Naive thymus-derived CD4-positive, alpha-beta T cell (primary cell): ENCODE data around the gene SLC9A1. TPM values are rescaled to one million over a fixed set of nuclear protein-coding genes. Genes with fewer than 3 reads are reported as not detected.

Experiments used
- ATAC-seq: fragments of 150-1000 bp; cut with Tn5 transposase; 2 replicates; pipeline ENCODE4 v1.10.0; 2021; ENCODE audit warnings: mild to moderate bottlenecking, moderate library complexity
- CTCF ChIA-PET: fragments of 350-600 bp; sonication (Branson Sonifier 250); formaldehyde crosslinking; loops from one replicate; lab custom pipeline; 2021; ENCODE audit warnings: antibody characterized with exemption; lab: Charles Lee
- POLR2A ChIA-PET: fragments of 350-600 bp; sonication (Branson Sonifier 250); formaldehyde crosslinking; loops from one replicate; lab custom pipeline; 2021; ENCODE audit warnings: antibody characterized with exemption, inconsistent platforms; lab: Charles Lee
- DNase-seq, 9 donors: peaks; one replicate each; pipeline versions ENCODE4 v3.0.0 to v3.0.0-alpha.2; 2020 to 2022; ENCODE audit warnings: mixed read lengths in 1 of 9
- H3K27ac ChIP-seq: one replicate; pipeline ENCODE4 v1.7.0; 2013; ENCODE audit warnings: mild to moderate bottlenecking, low read depth, low read length, moderate library complexity
- H3K27me3 ChIP-seq, 2 donors: one replicate each; pipeline ENCODE4 v1.7.0; 2013; ENCODE audit warnings: low read length in 2 of 2, mild to moderate bottlenecking in 2 of 2, moderate library complexity in 2 of 2; ENCODE audit not compliant: control insufficient read depth in 2 of 2, insufficient read depth in 2 of 2
- H3K36me3 ChIP-seq, 3 experiments: 1 replicate in 2 of 3; 2 replicates in 1 of 3; pipeline ENCODE4 v1.7.0; 2013; ENCODE audit warnings: low read length in 3 of 3, mild to moderate bottlenecking in 3 of 3, moderate library complexity in 1 of 3; ENCODE audit not compliant: insufficient read depth in 3 of 3, control insufficient read depth in 2 of 3
- H3K4me1 ChIP-seq, 2 donors: one replicate each; pipeline ENCODE4 v1.7.0; 2013; ENCODE audit warnings: low read length in 2 of 2, mild to moderate bottlenecking in 2 of 2, moderate library complexity in 1 of 2; ENCODE audit not compliant: control insufficient read depth in 2 of 2, insufficient read depth in 2 of 2
- H3K4me3 ChIP-seq: 2 replicates; pipeline ENCODE4 v1.7.0; 2013; ENCODE audit warnings: mild to moderate bottlenecking, low read length
- H3K9me3 ChIP-seq, 3 experiments: 1 replicate in 2 of 3; 2 replicates in 1 of 3; pipeline ENCODE4 v1.7.0; 2013; ENCODE audit warnings: low read length in 3 of 3; ENCODE audit not compliant: control insufficient read depth in 2 of 3
- H3K27ac Mint-ChIP-seq, 9 donors: one replicate each; pipeline ENCODE4 v1.8.0; 2020 to 2022; ENCODE audit warnings: mixed read lengths in 9 of 9, mild to moderate bottlenecking in 8 of 9, moderate library complexity in 5 of 9, inconsistent platforms in 2 of 9
- H3K27me3 Mint-ChIP-seq, 5 donors: one replicate each; pipeline ENCODE4 v1.8.0; 2021 to 2022; ENCODE audit warnings: mixed read lengths in 5 of 5, mild to moderate bottlenecking in 1 of 5
- H3K36me3 Mint-ChIP-seq, 5 donors: one replicate each; pipeline ENCODE4 v1.8.0; 2020 to 2022; ENCODE audit warnings: mixed read lengths in 5 of 5, mild to moderate bottlenecking in 3 of 5, inconsistent platforms in 1 of 5
- H3K4me1 Mint-ChIP-seq, 7 donors: one replicate each; pipeline ENCODE4 v1.8.0; 2020 to 2022; ENCODE audit warnings: mixed read lengths in 7 of 7, mild to moderate bottlenecking in 3 of 7, inconsistent platforms in 1 of 7
- H3K4me3 Mint-ChIP-seq, 10 donors: one replicate each; pipeline ENCODE4 v1.8.0; 2020 to 2022; ENCODE audit warnings: mild to moderate bottlenecking in 10 of 10, mixed read lengths in 10 of 10, moderate library complexity in 6 of 10, inconsistent platforms in 2 of 10
- H3K9me3 Mint-ChIP-seq, 11 donors: one replicate each; pipeline ENCODE4 v1.8.0; 2020 to 2022; ENCODE audit warnings: mixed read lengths in 11 of 11, mild to moderate bottlenecking in 4 of 11, inconsistent platforms in 1 of 11, moderate library complexity in 1 of 11
- intact Hi-C, 2 donors: fragments of 100-400 bp; cut with micrococcal nuclease; formaldehyde crosslinking; loops; one replicate each; pipeline ENCODE4 v1.15.1; 2023
- polyA plus RNA-seq, 2 donors: library from polyadenylated mRNA; unstranded; fragments of 300-500 nt; fragmentation: Illumina TruSeq; gene quantifications; one replicate each; pipeline ENCODE4 v1.2.3, GENCODE V29; 2021
- total RNA-seq, 6 experiments: library from RNA in 5 of 6; stranded (reverse) in 5 of 6; gene quantifications; 1 replicate in 5 of 6; 2 replicates in 1 of 6; pipeline ENCODE4 v1.2.3 and lab custom pipeline; 2021 to 2026

The SLC9A1 gene
- total and polyA plus RNA-seq, 7 experiments from 2014 or later = 7.1 to 25.7 (median 18.2) TPM

DNA sequence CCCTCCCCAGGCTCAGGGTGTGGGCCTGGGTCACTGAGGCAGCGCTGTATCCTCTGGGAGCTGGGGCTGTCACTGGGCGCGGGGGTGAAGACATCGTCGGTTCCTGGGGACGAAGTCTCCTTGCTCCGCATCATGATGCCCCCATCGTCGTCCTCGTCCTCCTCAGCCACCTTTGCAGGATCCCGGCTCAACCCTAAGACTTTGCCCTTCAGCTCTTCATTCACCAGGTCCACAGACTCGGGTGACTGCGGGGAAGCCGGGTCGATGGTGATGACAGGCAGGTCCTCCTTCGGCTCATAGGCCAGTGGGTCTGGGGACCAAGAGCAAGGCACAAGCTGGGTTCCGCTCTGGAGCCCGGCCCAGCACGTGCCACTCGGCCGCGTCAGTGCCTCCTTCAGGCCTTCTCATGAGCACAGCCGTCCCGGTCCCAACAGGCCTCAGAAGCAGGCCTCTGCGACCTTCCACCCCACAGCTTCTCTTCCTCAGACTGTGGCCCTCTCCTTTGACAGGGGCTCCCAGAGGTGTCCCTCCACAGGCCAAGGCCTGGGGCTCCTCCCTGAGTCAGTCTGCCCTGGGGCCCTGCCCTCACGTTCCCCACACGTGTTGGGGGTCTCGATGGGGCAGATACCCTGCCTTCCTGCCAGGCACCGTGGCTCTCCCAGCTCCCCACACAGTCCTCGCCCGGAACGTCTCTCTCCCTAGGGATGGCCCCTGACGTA is 54.4 kb downstream of the SLC9A1 start:
- peaks cover 0 to 5% (median 0%) of the 10 kb centered on the region in 5 donors for H3K36me3 Mint-ChIP-seq
- no peak overlapping the region for H3K27ac Mint-ChIP-seq
- no peaks in the 10 kb centered on the region for H3K9me3 ChIP-seq
- H3K36me3 ChIP-seq = peaks cover 0 to 41% (median 0%) of the 10 kb centered on the region in 3 experiments
- no peaks in the 10 kb centered on the region for H3K27me3 ChIP-seq
- no peak overlapping the region for H3K4me3 Mint-ChIP-seq
- intact Hi-C loops = loop anchor here (5.0 kb wide), 2 partner anchors 297 to 502 kb away; partner anchors contain the start of gene AHDC1 (in 1 of the 2)
- H3K27ac ChIP-seq = no peak overlapping the region
- CTCF ChIA-PET = interaction anchor here (0.7 to 15.2 kb wide), 7 partner anchors 12 to 297 kb away, joined by 3 to 163 read pairs (median 4); no protein-coding TSS in a partner anchor
- ATAC-seq = no peak
- no peak for DNase-seq
- POLR2A ChIA-PET = no interaction called here
- H3K4me3 ChIP-seq = no peak overlapping the region
- H3K4me1 Mint-ChIP-seq = peaks cover 0 to 21% (median 3%) of the 10 kb centered on the region in 7 donors
- no peaks in the 10 kb centered on the region for H3K27me3 Mint-ChIP-seq
- no peaks in the 10 kb centered on the region for H3K4me1 ChIP-seq
- peaks cover 0 to 2% (median 0%) of the 10 kb centered on the region in 11 donors for H3K9me3 Mint-ChIP-seq

DNA sequence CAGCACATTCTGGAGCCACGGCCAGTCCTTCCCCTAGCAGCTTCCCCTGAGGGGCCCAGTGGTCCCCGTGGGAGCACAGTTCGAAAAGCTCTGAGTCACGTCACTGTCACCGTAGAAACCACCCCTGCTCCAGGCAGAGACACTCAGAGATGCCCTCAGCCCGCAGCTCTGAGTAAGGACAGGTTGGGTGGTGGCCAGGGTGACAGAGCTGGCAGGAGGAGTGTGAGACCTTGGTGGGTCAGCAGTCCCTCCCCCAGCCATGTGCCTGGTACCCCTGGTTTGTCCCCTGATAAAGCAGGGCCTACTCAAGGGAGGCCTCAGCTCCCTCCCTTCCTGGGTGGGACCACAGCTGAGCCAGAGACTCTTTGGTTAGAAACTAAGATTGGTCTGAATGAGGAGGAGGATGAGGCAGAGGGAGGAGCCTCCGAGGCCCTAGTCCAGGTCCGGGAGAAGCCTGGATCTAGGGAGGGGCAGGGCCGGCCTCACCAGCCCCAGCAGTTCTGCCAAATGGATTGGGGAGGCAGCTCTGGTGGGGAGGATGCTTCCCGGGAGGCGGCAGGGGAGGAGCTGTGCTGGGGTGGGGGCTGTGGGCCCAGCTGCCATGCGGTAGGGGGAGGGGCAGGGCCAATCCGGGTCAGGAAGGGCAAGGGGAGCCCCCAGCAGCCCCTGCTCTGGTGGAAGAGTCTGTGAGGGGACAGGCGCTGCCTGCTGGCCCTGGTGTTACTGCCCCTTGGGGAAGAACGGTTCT is 55.2 kb downstream of the SLC9A1 start:
- POLR2A ChIA-PET = no interaction called here
- H3K27me3 ChIP-seq = no peaks in the 10 kb centered on the region
- H3K27me3 Mint-ChIP-seq = no peaks in the 10 kb centered on the region
- no peaks in the 10 kb centered on the region for H3K9me3 ChIP-seq
- H3K4me1 Mint-ChIP-seq = peaks cover 0 to 21% (median 3%) of the 10 kb centered on the region in 7 donors
- DNase-seq (no peak), ATAC-seq (peak; percentile 78)
- H3K27ac ChIP-seq = no peak overlapping the region
- intact Hi-C loops = loop anchor here (5.0 kb wide), 3 partner anchors 132 to 503 kb away; partner anchors contain the start of gene AHDC1 (in 1 of the 2)
- H3K36me3 Mint-ChIP-seq = peaks cover 0 to 5% (median 0%) of the 10 kb centered on the region in 5 donors
- H3K27ac Mint-ChIP-seq = peak overlapping the region in 4 of 9 donors; percentile 0 to 45 (median 30)
- H3K36me3 ChIP-seq = peaks cover 0 to 34% (median 0%) of the 10 kb centered on the region in 3 experiments
- no peaks in the 10 kb centered on the region for H3K4me1 ChIP-seq
- H3K9me3 Mint-ChIP-seq = peaks cover 0 to 2% (median 0%) of the 10 kb centered on the region in 11 donors
- CTCF ChIA-PET = interaction anchor here (0.7 to 15.2 kb wide), 7 partner anchors 12 to 297 kb away, joined by 3 to 163 read pairs (median 4); no protein-coding TSS in a partner anchor
- H3K4me3 Mint-ChIP-seq = peak overlapping the region in 1 of 10 donors; percentile 14
- H3K4me3 ChIP-seq = no peak overlapping the region

GRCh38 chr1:27099135-27099586 is 55.8 kb downstream of the SLC9A1 start:
- intact Hi-C loops = loop anchor here in 1 of 2 donors (5.0 kb wide), 1 partner anchor 132 kb away; no protein-coding TSS in a partner anchor
- POLR2A ChIA-PET = interaction anchor here (0.6 kb wide), 1 partner anchor 17 kb away, joined by 3 read pairs; no protein-coding TSS in a partner anchor
- peak overlapping the region in 5 of 9 donors; percentile 0 to 45 (median 17) for H3K27ac Mint-ChIP-seq

GRCh38 chr1:27098431-27099134 is 56.3 kb downstream of the SLC9A1 start:
- Mint-ChIP-seq H3K9me3 (peaks cover 0 to 2% (median 0%) of the 10 kb centered on the region in 11 donors), H3K4me1 (peaks cover 0 to 21% (median 3%) of the 10 kb centered on the region in 7 donors), H3K4me3 (no peak overlapping the region), H3K27ac (peak overlapping the region in 1 of 9 donors; percentile 17), H3K36me3 (peaks cover 0 to 3% (median 0%) of the 10 kb centered on the region in 5 donors), H3K27me3 (no peaks in the 10 kb centered on the region)
- no peaks in the 10 kb centered on the region for H3K9me3 ChIP-seq
- intact Hi-C loops = loop anchor here in 1 of 2 donors (5.0 kb wide), 1 partner anchor 131 kb away; no protein-coding TSS in a partner anchor
- ATAC-seq (no peak), DNase-seq (no peak)
- peaks cover 0 to 31% (median 0%) of the 10 kb centered on the region in 3 experiments for H3K36me3 ChIP-seq
- ChIA-PET CTCF (interaction anchor here (0.7 to 15.2 kb wide), 7 partner anchors 13 to 1102 kb away, joined by 3 to 163 read pairs (median 3); no protein-coding TSS in a partner anchor), POLR2A (interaction anchor here (0.6 kb wide), 2 partner anchors 16 to 139 kb away, joined by 3 read pairs; no protein-coding TSS in a partner anchor)
- H3K4me1 ChIP-seq = no peaks in the 10 kb centered on the region
- no peak overlapping the region for H3K27ac ChIP-seq
- no peak overlapping the region for H3K4me3 ChIP-seq
- H3K27me3 ChIP-seq = no peaks in the 10 kb centered on the region

More at GRCh38 chr1:27099135-27099586, 55.8 kb downstream of the SLC9A1 start:
- H3K4me3 Mint-ChIP-seq = no peak overlapping the region
- peaks cover 0 to 33% (median 0%) of the 10 kb centered on the region in 3 experiments for H3K36me3 ChIP-seq
- CTCF ChIA-PET = interaction anchor here (0.7 to 15.2 kb wide), 6 partner anchors 12 to 298 kb away, joined by 3 to 163 read pairs (median 7); no protein-coding TSS in a partner anchor
- H3K27ac ChIP-seq = no peak overlapping the region
- H3K27me3 ChIP-seq = no peaks in the 10 kb centered on the region
- no peak for DNase-seq
- H3K4me3 ChIP-seq = no peak overlapping the region
- peak; percentile 25 for ATAC-seq
- H3K4me1 Mint-ChIP-seq = peaks cover 0 to 21% (median 3%) of the 10 kb centered on the region in 7 donors
- peaks cover 0 to 2% (median 0%) of the 10 kb centered on the region in 11 donors for H3K9me3 Mint-ChIP-seq
- no peaks in the 10 kb centered on the region for H3K27me3 Mint-ChIP-seq
- no peaks in the 10 kb centered on the region for H3K9me3 ChIP-seq
- H3K4me1 ChIP-seq = no peaks in the 10 kb centered on the region
- peaks cover 0 to 5% (median 0%) of the 10 kb centered on the region in 5 donors for H3K36me3 Mint-ChIP-seq

DNA sequence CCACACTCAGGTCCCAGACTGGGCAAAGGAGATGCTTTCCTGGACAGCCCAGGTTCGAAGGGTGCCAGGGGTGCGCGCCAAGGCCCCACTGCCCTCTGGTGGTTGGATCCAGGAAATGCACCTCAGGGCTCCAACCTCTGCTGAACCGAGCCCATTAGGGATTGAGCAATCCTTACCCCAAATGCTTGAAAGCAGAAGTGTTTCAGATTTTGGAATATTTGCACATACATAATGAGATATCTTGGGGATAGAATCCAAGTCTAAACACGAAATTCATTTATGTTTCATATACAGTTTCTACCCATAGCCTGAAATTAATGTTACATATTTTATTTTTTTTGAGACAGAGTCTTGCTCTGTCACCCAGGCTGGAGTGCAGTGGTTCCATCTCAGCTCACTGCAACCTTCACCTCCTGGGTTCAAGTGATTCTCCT is 57.4 kb downstream of the SLC9A1 start:
- CTCF ChIA-PET = interaction anchor here (0.6 to 15.2 kb wide), 8 partner anchors 14 to 526 kb away, joined by 3 to 163 read pairs (median 4); no protein-coding TSS in a partner anchor
- Histone ChIP-seq H3K4me1 (no peaks in the 10 kb centered on the region), H3K27ac (no peak overlapping the region), H3K4me3 (no peak overlapping the region), H3K27me3 (no peaks in the 10 kb centered on the region), H3K9me3 (no peaks in the 10 kb centered on the region), H3K36me3 (peaks cover 0 to 24% (median 0%) of the 10 kb centered on the region in 3 experiments)
- H3K27me3 Mint-ChIP-seq = no peaks in the 10 kb centered on the region
- H3K27ac Mint-ChIP-seq = no peak overlapping the region
- peaks cover 0 to 18% (median under 1%) of the 10 kb centered on the region in 7 donors for H3K4me1 Mint-ChIP-seq
- ATAC-seq (peak; percentile 83), DNase-seq (peak; percentile 49 to 79 (median 63))
- POLR2A ChIA-PET = interaction anchor here (0.7 kb wide), 1 partner anchor 219 kb away, joined by 3 read pairs; no protein-coding TSS in a partner anchor
- no peaks in the 10 kb centered on the region for H3K9me3 Mint-ChIP-seq
- no peak overlapping the region for H3K4me3 Mint-ChIP-seq
- no peaks in the 10 kb centered on the region for H3K36me3 Mint-ChIP-seq
- intact Hi-C loops = loop anchor here (1.0 to 5.0 kb wide), 3 partner anchors 53 to 130 kb away; no protein-coding TSS in a partner anchor
